Osteocyte (in vitro differentiated cells): ENCODE measurements around the gene PXDC1. TPM values are rescaled to one million over a fixed set of nuclear protein-coding genes. Genes with fewer than 3 reads are reported as not detected.
"Not testable (repeated sequence)": the region's sequence is repeated elsewhere in the genome, so short reads cannot be mapped to it uniquely, and the experiment has no call there.

ENCODE experiments used
- DNase-seq: peaks from one replicate; pipeline ENCODE4 v3.0.0; 2021; ENCODE audit warnings: mixed read lengths; ENCODE audit not compliant: unreplicated experiment; ENCODE audit errors: extremely low spot score
- H3K27ac Mint-ChIP-seq: one replicate; pipeline ENCODE4 v1.8.0; 2021; ENCODE audit warnings: mild to moderate bottlenecking, mixed read lengths; ENCODE audit not compliant: unreplicated experiment
- H3K27me3 Mint-ChIP-seq: one replicate; pipeline ENCODE4 v1.8.0; 2021; ENCODE audit warnings: mixed read lengths; ENCODE audit not compliant: unreplicated experiment
- H3K36me3 Mint-ChIP-seq: one replicate; pipeline ENCODE4 v1.8.0; 2021; ENCODE audit warnings: mixed read lengths; ENCODE audit not compliant: unreplicated experiment
- H3K4me1 Mint-ChIP-seq: one replicate; pipeline ENCODE4 v1.8.0; 2021; ENCODE audit warnings: mixed read lengths; ENCODE audit not compliant: unreplicated experiment
- H3K4me3 Mint-ChIP-seq: one replicate; pipeline ENCODE4 v1.8.0; 2021; ENCODE audit warnings: mild to moderate bottlenecking, moderate library complexity, mixed read lengths; ENCODE audit not compliant: unreplicated experiment
- H3K9me3 Mint-ChIP-seq: one replicate; pipeline ENCODE4 v1.8.0; 2021; ENCODE audit warnings: mixed read lengths; ENCODE audit not compliant: unreplicated experiment
- CTCF ChIP-seq: fragments of 200-600 bp; sonication (generic); IDR thresholded peaks from 2 replicates; pipeline ENCODE4 v1.5.0; 2021; ENCODE audit warnings: antibody characterized with exemption, mild to moderate bottlenecking, moderate library complexity
- total RNA-seq: library from RNA; stranded (reverse); gene quantifications from 2 replicates; pipeline ENCODE4 v1.2.1, GENCODE V29; 2021

PXDC1 gene
- total RNA-seq, 1 donor from 2014 or later: 129 TPM

- Mint-ChIP-seq H3K4me3 (no peak overlapping the region), H3K9me3 (no peaks in the 10 kb centered on the region), H3K4me1 (peaks cover 65% of the 10 kb centered on the region), H3K27me3 (no peaks in the 10 kb centered on the region), H3K27ac (peak overlapping the region; percentile 78), H3K36me3 (no peaks in the 10 kb centered on the region)
- DNase-seq: no peak
- TF ChIP-seq CTCF: no peak
Measured at GRCh38 chr6:3755637-3756545, 4.4 kb upstream of the PXDC1 start.

- no peaks in the 10 kb centered on the region for H3K27me3 Mint-ChIP-seq
- H3K9me3 Mint-ChIP-seq: no peaks in the 10 kb centered on the region
- H3K27ac Mint-ChIP-seq: peak overlapping the region; percentile 87
- H3K36me3 Mint-ChIP-seq: no peaks in the 10 kb centered on the region
- H3K4me1 Mint-ChIP-seq: peaks cover 55% of the 10 kb centered on the region
- TF ChIP-seq CTCF: no peak
- no peak overlapping the region for H3K4me3 Mint-ChIP-seq
- no peak for DNase-seq
Measured at GRCh38 chr6:3754776-3755175, 3.3 kb upstream of the PXDC1 start.

- H3K36me3 Mint-ChIP-seq, DNase-seq, H3K9me3 Mint-ChIP-seq, H3K27me3 Mint-ChIP-seq, H3K4me3 Mint-ChIP-seq: not testable (repeated sequence)
- Mint-ChIP-seq H3K27ac (peak overlapping the region; percentile 87), H3K4me1 (peaks cover 55% of the 10 kb centered on the region)
Measured at GRCh38 chr6:3754032-3754725, 2.7 kb upstream of the PXDC1 start.

GRCh38 chr6:3753228-3753835 lies 1.8 kb upstream of the PXDC1 start:
- peaks cover 57% of the 10 kb centered on the region for H3K4me1 Mint-ChIP-seq
- peak overlapping the region; percentile 51 for H3K4me3 Mint-ChIP-seq
- TF ChIP-seq CTCF: no peak
- no peaks in the 10 kb centered on the region for H3K9me3 Mint-ChIP-seq
- DNase-seq: no peak
- no peaks in the 10 kb centered on the region for H3K36me3 Mint-ChIP-seq
- no peaks in the 10 kb centered on the region for H3K27me3 Mint-ChIP-seq
- H3K27ac Mint-ChIP-seq: peak overlapping the region; percentile 87

- H3K4me1 Mint-ChIP-seq: peaks cover 64% of the 10 kb centered on the region
- peak overlapping the region; percentile 87 for H3K27ac Mint-ChIP-seq
- peaks cover 2% of the 10 kb centered on the region for H3K36me3 Mint-ChIP-seq
- no peak for DNase-seq
- no peaks in the 10 kb centered on the region for H3K9me3 Mint-ChIP-seq
- no peaks in the 10 kb centered on the region for H3K27me3 Mint-ChIP-seq
- H3K4me3 Mint-ChIP-seq: peak overlapping the region; percentile 68
- TF ChIP-seq CTCF: no peak
Measured at GRCh38 chr6:3752531-3753227, 1.2 kb upstream of the PXDC1 start.
